ENCODE measurements around the gene PRPF40A.
"Not testable (repeated sequence)": the region's sequence is repeated elsewhere in the genome, so short reads cannot be mapped to it uniquely, and the experiment has no call there.

The PRPF40A gene

GRCh38 chr2:152743002-152743401, 25.7 kb upstream of the PRPF40A start:
- TF ChIP-seq, protein P1, sequence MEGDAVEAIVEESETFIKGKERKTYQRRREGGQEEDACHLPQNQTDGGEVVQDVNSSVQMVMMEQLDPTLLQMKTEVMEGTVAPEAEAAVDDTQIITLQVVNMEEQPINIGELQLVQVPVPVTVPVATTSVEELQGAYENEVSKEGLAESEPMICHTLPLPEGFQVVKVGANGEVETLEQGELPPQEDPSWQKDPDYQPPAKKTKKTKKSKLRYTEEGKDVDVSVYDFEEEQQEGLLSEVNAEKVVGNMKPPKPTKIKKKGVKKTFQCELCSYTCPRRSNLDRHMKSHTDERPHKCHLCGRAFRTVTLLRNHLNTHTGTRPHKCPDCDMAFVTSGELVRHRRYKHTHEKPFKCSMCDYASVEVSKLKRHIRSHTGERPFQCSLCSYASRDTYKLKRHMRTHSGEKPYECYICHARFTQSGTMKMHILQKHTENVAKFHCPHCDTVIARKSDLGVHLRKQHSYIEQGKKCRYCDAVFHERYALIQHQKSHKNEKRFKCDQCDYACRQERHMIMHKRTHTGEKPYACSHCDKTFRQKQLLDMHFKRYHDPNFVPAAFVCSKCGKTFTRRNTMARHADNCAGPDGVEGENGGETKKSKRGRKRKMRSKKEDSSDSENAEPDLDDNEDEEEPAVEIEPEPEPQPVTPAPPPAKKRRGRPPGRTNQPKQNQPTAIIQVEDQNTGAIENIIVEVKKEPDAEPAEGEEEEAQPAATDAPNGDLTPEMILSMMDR (IDR thresholded peaks at IDR 0.05; ENCODE audit: low read depth, low read length): peak; percentile 53
- TF ChIP-seq EZH2phosphoT487 (IDR thresholded peaks at IDR 0.05; ENCODE audit: low read depth): no peak
- no peak overlapping the region for H3K27ac ChIP-seq (ENCODE audit: low read length)
- H3K9me3 ChIP-seq (ENCODE audit: insufficient read depth, low read length): no peaks in the 10 kb centered on the region
- no peaks in the 10 kb centered on the region for H3K27me3 ChIP-seq (ENCODE audit: low read depth, low read length)
- H3K4me1 ChIP-seq (ENCODE audit: low read length): no peaks in the 10 kb centered on the region
- peaks cover 8% of the 10 kb centered on the region; the same call in 1 of the 2 replicates for H4K20me1 ChIP-seq (ENCODE audit: insufficient read depth, low read length)
- H3K79me2 ChIP-seq (ENCODE audit: low read length): peaks cover 5% of the 10 kb centered on the region; the same call in 1 of the 2 replicates
- H3K36me3 ChIP-seq (replicated peaks; ENCODE audit: low read depth, low read length): peaks cover 3% of the 10 kb centered on the region
- H3K4me2 ChIP-seq (ENCODE audit: low read length): no peak overlapping the region
- H2AFZ ChIP-seq (ENCODE audit: low read depth, low read length): no peak overlapping the region
- no peak overlapping the region for H3K4me3 ChIP-seq (ENCODE audit: low read length)
- H3K9ac ChIP-seq (ENCODE audit: low read length): no peak overlapping the region

- Histone ChIP-seq H3K36me3 (replicated peaks; ENCODE audit: low read depth, low read length) (peaks cover 13% of the 10 kb centered on the region), H3K79me2 (ENCODE audit: low read length) (peaks cover 5% of the 10 kb centered on the region; the same call in 1 of the 2 replicates)
Observed at GRCh38 chr2:152740743-152741328, 23.6 kb upstream of the PRPF40A start.

GRCh38 chr2:152739705-152740104, 22.4 kb upstream of the PRPF40A start:
- not testable (repeated sequence) for H3K79me2 ChIP-seq (ENCODE audit: low read length); H3K27ac ChIP-seq (ENCODE audit: low read length); H2AFZ ChIP-seq (ENCODE audit: low read depth, low read length); H3K9ac ChIP-seq (ENCODE audit: low read length); H3K27me3 ChIP-seq (ENCODE audit: low read depth, low read length); H3K4me1 ChIP-seq (ENCODE audit: low read length); H3K4me2 ChIP-seq (ENCODE audit: low read length); H4K20me1 ChIP-seq (ENCODE audit: insufficient read depth, low read length); H3K9me3 ChIP-seq (ENCODE audit: insufficient read depth, low read length); H3K4me3 ChIP-seq (ENCODE audit: low read length)
- peaks cover 21% of the 10 kb centered on the region for H3K36me3 ChIP-seq (replicated peaks; ENCODE audit: low read depth, low read length)

More at GRCh38 chr2:152740743-152741328, 23.6 kb upstream of the PRPF40A start:
- TF ChIP-seq, protein P1 (IDR thresholded peaks at IDR 0.05; ENCODE audit: low read depth, low read length): peak; percentile 79
- no peak for TF ChIP-seq EZH2phosphoT487 (IDR thresholded peaks at IDR 0.05; ENCODE audit: low read depth)
- Histone ChIP-seq H3K9me3 (ENCODE audit: insufficient read depth, low read length) (no peaks in the 10 kb centered on the region), H3K4me1 (ENCODE audit: low read length) (no peaks in the 10 kb centered on the region), H3K4me3 (ENCODE audit: low read length) (no peak overlapping the region), H3K4me2 (ENCODE audit: low read length) (no peak overlapping the region), H4K20me1 (ENCODE audit: insufficient read depth, low read length) (peaks cover 8% of the 10 kb centered on the region; the same call in 1 of the 2 replicates), H3K27me3 (ENCODE audit: low read depth, low read length) (no peaks in the 10 kb centered on the region), H3K9ac (ENCODE audit: low read length) (no peak overlapping the region), H3K27ac (ENCODE audit: low read length) (no peak overlapping the region), H2AFZ (ENCODE audit: low read depth, low read length) (no peak overlapping the region)

- no peak for TF ChIP-seq EZH2phosphoT487 (IDR thresholded peaks at IDR 0.05; ENCODE audit: low read depth)
- TF ChIP-seq, protein P1 (IDR thresholded peaks at IDR 0.05; ENCODE audit: low read depth, low read length): no peak
- no peak overlapping the region for H3K27ac ChIP-seq (ENCODE audit: low read length)
Observed at GRCh38 chr2:152738438-152738837, 21.2 kb upstream of the PRPF40A start.

GRCh38 chr2:152737509-152737908, 20.2 kb upstream of the PRPF40A start:
- H3K9me3 ChIP-seq (ENCODE audit: insufficient read depth, low read length); H3K27me3 ChIP-seq (ENCODE audit: low read depth, low read length); H3K4me1 ChIP-seq (ENCODE audit: low read length); H3K9ac ChIP-seq (ENCODE audit: low read length); H3K27ac ChIP-seq (ENCODE audit: low read length); H3K4me2 ChIP-seq (ENCODE audit: low read length); H3K79me2 ChIP-seq (ENCODE audit: low read length); H4K20me1 ChIP-seq (ENCODE audit: insufficient read depth, low read length); H2AFZ ChIP-seq (ENCODE audit: low read depth, low read length); H3K4me3 ChIP-seq (ENCODE audit: low read length): not testable (repeated sequence)
- peaks cover 21% of the 10 kb centered on the region for H3K36me3 ChIP-seq (replicated peaks; ENCODE audit: low read depth, low read length)

More at GRCh38 chr2:152738438-152738837, 21.2 kb upstream of the PRPF40A start:
- peaks cover 8% of the 10 kb centered on the region; the same call in 1 of the 2 replicates for H4K20me1 ChIP-seq (ENCODE audit: insufficient read depth, low read length)
- no peaks in the 10 kb centered on the region for H3K9me3 ChIP-seq (ENCODE audit: insufficient read depth, low read length)
- peaks cover 21% of the 10 kb centered on the region for H3K36me3 ChIP-seq (replicated peaks; ENCODE audit: low read depth, low read length)
- H3K4me1 ChIP-seq (ENCODE audit: low read length): no peaks in the 10 kb centered on the region
- no peak overlapping the region for H3K9ac ChIP-seq (ENCODE audit: low read length)
- peaks cover 5% of the 10 kb centered on the region; the same call in 1 of the 2 replicates for H3K79me2 ChIP-seq (ENCODE audit: low read length)
- H3K4me2 ChIP-seq (ENCODE audit: low read length): no peak overlapping the region
- no peak overlapping the region for H3K4me3 ChIP-seq (ENCODE audit: low read length)
- no peak overlapping the region for H2AFZ ChIP-seq (ENCODE audit: low read depth, low read length)
- H3K27me3 ChIP-seq (ENCODE audit: low read depth, low read length): no peaks in the 10 kb centered on the region

Measured in OCI-LY3 (cell line).